WI38 (cell line): ENCODE results near the gene GGACT.

Experiments used
- H3K4me3 ChIP-seq: 2 replicates; pipeline ENCODE4 v1.5.1; 2011; ENCODE audit warnings: low read depth, mild to moderate bottlenecking, control low read depth, low read length
- CTCF ChIP-seq: IDR thresholded peaks from 2 replicates; pipeline ENCODE4 v1.5.1; 2012; ENCODE audit warnings: low read depth, mild to moderate bottlenecking, control low read depth, low read length

The GGACT gene

GRCh38 chr13:100502446-100502845 is 86.1 kb downstream of the GGACT start:
- no peak for TF ChIP-seq CTCF
- H3K4me3 ChIP-seq = no peak overlapping the region

GRCh38 chr13:100497389-100497788 is 91.2 kb downstream of the GGACT start:
- H3K4me3 ChIP-seq = no peak overlapping the region
- no peak for TF ChIP-seq CTCF

GRCh38 chr13:100495455-100495854 is 93.1 kb downstream of the GGACT start:
- H3K4me3 ChIP-seq = no peak overlapping the region
- no peak for TF ChIP-seq CTCF

GRCh38 chr13:100493418-100493817 is 95.2 kb downstream of the GGACT start:
- TF ChIP-seq CTCF = no peak
- H3K4me3 ChIP-seq = no peak overlapping the region

- no peak for TF ChIP-seq CTCF
- H3K4me3 ChIP-seq = no peak overlapping the region
Measured at GRCh38 chr13:100491164-100491842, 97.3 kb downstream of the GGACT start.

GRCh38 chr13:100490692-100491091 is 97.9 kb downstream of the GGACT start:
- no peak for TF ChIP-seq CTCF
- H3K4me3 ChIP-seq = no peak overlapping the region

GRCh38 chr13:100485265-100485664 is 103.3 kb downstream of the GGACT start:
- no peak for TF ChIP-seq CTCF
- no peak overlapping the region for H3K4me3 ChIP-seq
